OCI-LY3 (cell line): Measurements from ENCODE around the gene ABHD5.
A peak's percentile ranks its signal among the peaks of the same experiment; 100 is the strongest.

ENCODE experiments used
- H2AFZ ChIP-seq: fragments of 200-600, 300-600 bp; shearing (Covaris generic); 2 replicates; pipeline ENCODE4 v1.6.0; 2014; ENCODE audit warnings: antibody characterized with exemption, low read depth, low read length
- H3K27ac ChIP-seq: fragments of 200-600, 300-600 bp; sonication (generic); 2 replicates; pipeline ENCODE4 v1.5.1; 2014; ENCODE audit warnings: mild to moderate bottlenecking, low read length, moderate library complexity, mixed read lengths
- H3K27me3 ChIP-seq: fragments of 200-600, 300-600 bp; sonication (generic); 2 replicates; pipeline ENCODE4 v1.6.1; 2014; ENCODE audit warnings: low read depth, low read length, mixed read lengths
- H3K36me3 ChIP-seq: fragments of 200-600, 300-600 bp; sonication (generic); replicated peaks from 2 replicates; pipeline ENCODE3; 2014; ENCODE audit warnings: low read depth, low read length, mixed read lengths
- H3K4me1 ChIP-seq: fragments of 300-600, 200-600 bp; sonication (generic); 2 replicates; pipeline ENCODE4 v1.6.1; 2014; ENCODE audit warnings: low read length, mixed read lengths
- H3K4me2 ChIP-seq: fragments of 200-600, 300-600 bp; sonication (generic); 2 replicates; pipeline ENCODE4 v1.6.1; 2014; ENCODE audit warnings: low read length, mixed read lengths
- H3K4me3 ChIP-seq: fragments of 300-600, 200-600 bp; sonication (generic); 2 replicates; pipeline ENCODE4 v1.5.1; 2014; ENCODE audit warnings: antibody characterized with exemption, mild to moderate bottlenecking, low read length, moderate library complexity
- H3K79me2 ChIP-seq: fragments of 300-600, 200-600 bp; shearing (Covaris generic); 2 replicates; pipeline ENCODE4 v1.6.1; 2014; ENCODE audit warnings: mild to moderate bottlenecking, low read length, mixed read lengths
- H3K9ac ChIP-seq: fragments of 300-600, 200-600 bp; shearing (Covaris generic); 2 replicates; pipeline ENCODE4 v1.6.0; 2014; ENCODE audit warnings: mild to moderate bottlenecking, low read length, moderate library complexity
- H3K9me3 ChIP-seq: fragments of 200-600, 300-600 bp; shearing (Covaris generic); 2 replicates; pipeline ENCODE4 v1.6.1; 2014; ENCODE audit warnings: low read length, mixed read lengths; ENCODE audit not compliant: insufficient read depth
- H4K20me1 ChIP-seq: fragments of 200-600, 300-600 bp; sonication (generic); 2 replicates; pipeline ENCODE4 v1.6.1; 2016; ENCODE audit warnings: low read length, mixed read lengths; ENCODE audit not compliant: insufficient read depth
- CTCF ChIP-seq: fragments of 200-600, 300-600 bp; sonication (generic); IDR thresholded peaks from 2 replicates; pipeline ENCODE4 v1.5.1; 2014; ENCODE audit warnings: antibody characterized with exemption, low read length, low read depth
- EZH2phosphoT487 ChIP-seq: fragments of 200-600 bp; shearing (Covaris generic); IDR thresholded peaks from 2 replicates; pipeline ENCODE4 v1.6.1; 2018; ENCODE audit warnings: antibody characterized with exemption, mixed run types, low read depth

The ABHD5 gene

GRCh38 chr3:43738305-43738704, 47.6 kb downstream of the ABHD5 start:
- Histone ChIP-seq H3K27me3 (no peaks in the 10 kb centered on the region), H3K9ac (no peak overlapping the region), H3K4me1 (no peaks in the 10 kb centered on the region), H3K9me3 (no peaks in the 10 kb centered on the region), H4K20me1 (no peaks in the 10 kb centered on the region), H3K79me2 (no peaks in the 10 kb centered on the region), H3K4me2 (no peak overlapping the region), H2AFZ (no peak overlapping the region), H3K4me3 (no peak overlapping the region), H3K36me3 (no peaks in the 10 kb centered on the region), H3K27ac (no peak overlapping the region)
- TF ChIP-seq CTCF (no peak), EZH2phosphoT487 (no peak)

GRCh38 chr3:43742920-43743319, 52.2 kb downstream of the ABHD5 start:
- Histone ChIP-seq H3K79me2 (no peaks in the 10 kb centered on the region), H4K20me1 (no peaks in the 10 kb centered on the region), H3K4me3 (no peak overlapping the region), H3K36me3 (peaks cover 4% of the 10 kb centered on the region), H3K9me3 (no peaks in the 10 kb centered on the region), H3K27ac (no peak overlapping the region), H3K27me3 (no peaks in the 10 kb centered on the region), H3K4me2 (no peak overlapping the region), H2AFZ (no peak overlapping the region), H3K4me1 (no peaks in the 10 kb centered on the region), H3K9ac (no peak overlapping the region)
- TF ChIP-seq CTCF (0 out of 2 replicates have a peak, but pooled peaks have one; percentile 21), EZH2phosphoT487 (no peak)

- TF ChIP-seq CTCF (no peak), EZH2phosphoT487 (no peak)
- no peak overlapping the region for H3K9ac ChIP-seq
These were observed 56.9 kb downstream of the ABHD5 start for GRCh38 chr3:43747641-43748040.

GRCh38 chr3:43748179-43748578, 57.4 kb downstream of the ABHD5 start:
- H2AFZ ChIP-seq: no peak overlapping the region
- no peak overlapping the region for H3K9ac ChIP-seq
- H3K27me3 ChIP-seq: 0 out of 2 replicates have a peak, but pooled peaks cover 6% of the 10 kb centered on the region
- H3K9me3 ChIP-seq: no peaks in the 10 kb centered on the region
- H3K27ac ChIP-seq: no peak overlapping the region
- H3K4me3 ChIP-seq: no peak overlapping the region
- no peak for TF ChIP-seq EZH2phosphoT487
- no peak for TF ChIP-seq CTCF
- peaks cover 4% of the 10 kb centered on the region for H3K36me3 ChIP-seq
- no peaks in the 10 kb centered on the region for H3K4me1 ChIP-seq
- no peaks in the 10 kb centered on the region for H3K79me2 ChIP-seq
- no peaks in the 10 kb centered on the region for H4K20me1 ChIP-seq
- no peak overlapping the region for H3K4me2 ChIP-seq

More at GRCh38 chr3:43747641-43748040, 56.9 kb downstream of the ABHD5 start:
- H4K20me1 ChIP-seq: no peaks in the 10 kb centered on the region
- H3K4me2 ChIP-seq: no peak overlapping the region
- no peaks in the 10 kb centered on the region for H3K79me2 ChIP-seq
- no peaks in the 10 kb centered on the region for H3K9me3 ChIP-seq
- H3K4me3 ChIP-seq: no peak overlapping the region
- no peak overlapping the region for H2AFZ ChIP-seq
- H3K27ac ChIP-seq: no peak overlapping the region
- H3K27me3 ChIP-seq: 0 out of 2 replicates have a peak, but pooled peaks cover 6% of the 10 kb centered on the region
- H3K36me3 ChIP-seq: peaks cover 4% of the 10 kb centered on the region
- no peaks in the 10 kb centered on the region for H3K4me1 ChIP-seq
